GM23338 (cell line): ENCODE results near the gene CHCT1.

Source experiments
- CREB1 ChIP-seq: fragments of 250-450 bp; sonication (Bioruptor Pico); IDR thresholded peaks from 2 replicates; pipeline ENCODE4 v1.5.0; 2020; ENCODE audit warnings: low read depth, mild to moderate bottlenecking, moderate library complexity
- EZH2 ChIP-seq: fragments of 200-600 bp; sonication (generic); IDR thresholded peaks from one replicate; pipeline ENCODE4 v1.8.0; 2017; ENCODE audit warnings: antibody characterized with exemption, mild to moderate bottlenecking, low read depth; ENCODE audit not compliant: unreplicated experiment
- EZH2phosphoT487 ChIP-seq: fragments of 200-600 bp; sonication (generic); IDR thresholded peaks from one replicate; pipeline ENCODE4 v1.8.1; 2018; ENCODE audit warnings: antibody characterized with exemption; ENCODE audit not compliant: unreplicated experiment
- JUNB ChIP-seq: IDR thresholded peaks from one replicate; pipeline ENCODE4 v1.6.1; 2016; ENCODE audit warnings: antibody characterized with exemption; ENCODE audit not compliant: unreplicated experiment
- NANOG ChIP-seq: IDR thresholded peaks from 2 replicates; pipeline ENCODE4 v1.6.1; 2016; ENCODE audit warnings: antibody characterized with exemption, borderline replicate concordance
- POLR2AphosphoS5 ChIP-seq: IDR thresholded peaks from 2 replicates; pipeline ENCODE4 v1.6.1; 2016; ENCODE audit warnings: antibody characterized with exemption, low read depth
- STAT1 ChIP-seq: IDR thresholded peaks from one replicate; pipeline ENCODE4 v1.6.1; 2016; ENCODE audit warnings: antibody characterized with exemption; ENCODE audit not compliant: unreplicated experiment
- ZNF114 ChIP-seq: fragments of 250-450 bp; sonication (Bioruptor Pico); IDR thresholded peaks from 2 replicates; pipeline ENCODE4 v1.5.0; 2020; ENCODE audit warnings: mild to moderate bottlenecking, moderate library complexity
- ZNF331 ChIP-seq: fragments of 250-450 bp; sonication (Bioruptor Pico); IDR thresholded peaks from 2 replicates; pipeline ENCODE4 v1.5.0; 2020; ENCODE audit warnings: low read depth, mild to moderate bottlenecking, moderate library complexity
- TF ChIP-seq, protein P1 (sequence below), 2 experiments: fragments of 200-600 bp in 1 of 2; sonication (generic) in 1 of 2; conservative IDR thresholded peaks; 2 replicates each; pipeline versions ENCODE4 v1.5.1 to v1.6.1; 2016 to 2017; ENCODE audit warnings: antibody characterized with exemption in 2 of 2, low read depth in 2 of 2, mild to moderate bottlenecking in 2 of 2, moderate library complexity in 1 of 2
- TF ChIP-seq, protein P2 (sequence below): IDR thresholded peaks from one replicate; pipeline ENCODE4 v1.6.1; 2018; ENCODE audit warnings: antibody characterized with exemption; ENCODE audit not compliant: unreplicated experiment
- TF ChIP-seq, protein P3 (sequence below): fragments of 250-450 bp; sonication (Bioruptor Pico); IDR thresholded peaks from 2 replicates; pipeline ENCODE4 v1.5.0; 2020; ENCODE audit warnings: mild to moderate bottlenecking, moderate library complexity
- TF ChIP-seq, protein P4 (sequence below): IDR thresholded peaks from 2 replicates; pipeline ENCODE4 v1.6.1; 2016; ENCODE audit warnings: antibody characterized with exemption

DNA sequence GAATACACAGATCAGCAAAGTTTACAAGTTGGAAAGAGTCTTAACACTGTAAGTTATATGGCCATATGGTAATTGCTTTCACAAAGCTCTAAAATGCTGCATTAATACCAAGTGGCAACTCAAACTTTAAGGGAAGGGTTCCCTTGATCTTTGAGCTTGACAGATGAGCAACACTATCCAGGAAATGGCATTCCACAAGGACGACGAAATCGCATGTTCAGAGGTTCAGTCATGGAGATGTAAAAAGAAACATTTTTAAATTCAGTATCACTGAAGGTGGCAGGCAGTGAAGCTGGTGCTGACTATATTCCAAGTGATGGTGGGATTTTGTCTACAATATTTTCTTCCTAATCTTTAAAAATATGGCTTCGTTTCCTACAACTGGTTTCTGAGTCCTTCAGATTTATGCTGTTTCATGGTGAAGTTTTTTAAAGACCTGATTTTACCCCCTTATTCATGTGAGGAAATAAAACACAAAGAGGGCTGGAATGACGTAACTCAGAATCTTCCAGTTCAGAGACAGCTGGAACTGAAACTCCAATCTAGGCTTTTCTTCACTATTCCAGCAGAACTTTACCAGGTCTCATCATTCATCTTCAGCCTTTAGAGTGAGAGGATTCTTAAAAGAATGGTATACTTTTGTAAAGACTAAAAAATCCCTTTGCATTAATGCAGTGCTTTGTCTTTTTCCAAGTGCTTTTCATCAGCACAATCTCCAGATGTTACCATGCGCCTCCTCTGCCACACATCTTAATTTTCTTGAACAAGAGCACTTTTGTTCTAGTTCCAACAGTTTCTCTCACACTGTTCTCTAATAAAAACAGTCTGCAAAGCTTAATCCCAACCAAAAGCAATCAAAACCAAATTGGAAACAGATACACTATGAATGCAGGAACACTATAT is 20.2 kb downstream of the CHCT1 start:
- TF ChIP-seq, protein P1, sequence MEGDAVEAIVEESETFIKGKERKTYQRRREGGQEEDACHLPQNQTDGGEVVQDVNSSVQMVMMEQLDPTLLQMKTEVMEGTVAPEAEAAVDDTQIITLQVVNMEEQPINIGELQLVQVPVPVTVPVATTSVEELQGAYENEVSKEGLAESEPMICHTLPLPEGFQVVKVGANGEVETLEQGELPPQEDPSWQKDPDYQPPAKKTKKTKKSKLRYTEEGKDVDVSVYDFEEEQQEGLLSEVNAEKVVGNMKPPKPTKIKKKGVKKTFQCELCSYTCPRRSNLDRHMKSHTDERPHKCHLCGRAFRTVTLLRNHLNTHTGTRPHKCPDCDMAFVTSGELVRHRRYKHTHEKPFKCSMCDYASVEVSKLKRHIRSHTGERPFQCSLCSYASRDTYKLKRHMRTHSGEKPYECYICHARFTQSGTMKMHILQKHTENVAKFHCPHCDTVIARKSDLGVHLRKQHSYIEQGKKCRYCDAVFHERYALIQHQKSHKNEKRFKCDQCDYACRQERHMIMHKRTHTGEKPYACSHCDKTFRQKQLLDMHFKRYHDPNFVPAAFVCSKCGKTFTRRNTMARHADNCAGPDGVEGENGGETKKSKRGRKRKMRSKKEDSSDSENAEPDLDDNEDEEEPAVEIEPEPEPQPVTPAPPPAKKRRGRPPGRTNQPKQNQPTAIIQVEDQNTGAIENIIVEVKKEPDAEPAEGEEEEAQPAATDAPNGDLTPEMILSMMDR (conservative IDR thresholded peaks at IDR 0.05; ENCODE audit: low read depth in 2 of 2): no peak
- TF ChIP-seq EZH2 (no peak), ZNF331 (CRISPR knock-in tag) (no peak), POLR2AphosphoS5 (no peak), EZH2phosphoT487 (no peak), NANOG (no peak), JUNB (no peak), CREB1 (CRISPR knock-in tag) (no peak), ZNF114 (CRISPR knock-in tag) (no peak), STAT1 (no peak)
- TF ChIP-seq, protein P2, sequence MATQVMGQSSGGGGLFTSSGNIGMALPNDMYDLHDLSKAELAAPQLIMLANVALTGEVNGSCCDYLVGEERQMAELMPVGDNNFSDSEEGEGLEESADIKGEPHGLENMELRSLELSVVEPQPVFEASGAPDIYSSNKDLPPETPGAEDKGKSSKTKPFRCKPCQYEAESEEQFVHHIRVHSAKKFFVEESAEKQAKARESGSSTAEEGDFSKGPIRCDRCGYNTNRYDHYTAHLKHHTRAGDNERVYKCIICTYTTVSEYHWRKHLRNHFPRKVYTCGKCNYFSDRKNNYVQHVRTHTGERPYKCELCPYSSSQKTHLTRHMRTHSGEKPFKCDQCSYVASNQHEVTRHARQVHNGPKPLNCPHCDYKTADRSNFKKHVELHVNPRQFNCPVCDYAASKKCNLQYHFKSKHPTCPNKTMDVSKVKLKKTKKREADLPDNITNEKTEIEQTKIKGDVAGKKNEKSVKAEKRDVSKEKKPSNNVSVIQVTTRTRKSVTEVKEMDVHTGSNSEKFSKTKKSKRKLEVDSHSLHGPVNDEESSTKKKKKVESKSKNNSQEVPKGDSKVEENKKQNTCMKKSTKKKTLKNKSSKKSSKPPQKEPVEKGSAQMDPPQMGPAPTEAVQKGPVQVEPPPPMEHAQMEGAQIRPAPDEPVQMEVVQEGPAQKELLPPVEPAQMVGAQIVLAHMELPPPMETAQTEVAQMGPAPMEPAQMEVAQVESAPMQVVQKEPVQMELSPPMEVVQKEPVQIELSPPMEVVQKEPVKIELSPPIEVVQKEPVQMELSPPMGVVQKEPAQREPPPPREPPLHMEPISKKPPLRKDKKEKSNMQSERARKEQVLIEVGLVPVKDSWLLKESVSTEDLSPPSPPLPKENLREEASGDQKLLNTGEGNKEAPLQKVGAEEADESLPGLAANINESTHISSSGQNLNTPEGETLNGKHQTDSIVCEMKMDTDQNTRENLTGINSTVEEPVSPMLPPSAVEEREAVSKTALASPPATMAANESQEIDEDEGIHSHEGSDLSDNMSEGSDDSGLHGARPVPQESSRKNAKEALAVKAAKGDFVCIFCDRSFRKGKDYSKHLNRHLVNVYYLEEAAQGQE: no peak
- TF ChIP-seq, protein P3, sequence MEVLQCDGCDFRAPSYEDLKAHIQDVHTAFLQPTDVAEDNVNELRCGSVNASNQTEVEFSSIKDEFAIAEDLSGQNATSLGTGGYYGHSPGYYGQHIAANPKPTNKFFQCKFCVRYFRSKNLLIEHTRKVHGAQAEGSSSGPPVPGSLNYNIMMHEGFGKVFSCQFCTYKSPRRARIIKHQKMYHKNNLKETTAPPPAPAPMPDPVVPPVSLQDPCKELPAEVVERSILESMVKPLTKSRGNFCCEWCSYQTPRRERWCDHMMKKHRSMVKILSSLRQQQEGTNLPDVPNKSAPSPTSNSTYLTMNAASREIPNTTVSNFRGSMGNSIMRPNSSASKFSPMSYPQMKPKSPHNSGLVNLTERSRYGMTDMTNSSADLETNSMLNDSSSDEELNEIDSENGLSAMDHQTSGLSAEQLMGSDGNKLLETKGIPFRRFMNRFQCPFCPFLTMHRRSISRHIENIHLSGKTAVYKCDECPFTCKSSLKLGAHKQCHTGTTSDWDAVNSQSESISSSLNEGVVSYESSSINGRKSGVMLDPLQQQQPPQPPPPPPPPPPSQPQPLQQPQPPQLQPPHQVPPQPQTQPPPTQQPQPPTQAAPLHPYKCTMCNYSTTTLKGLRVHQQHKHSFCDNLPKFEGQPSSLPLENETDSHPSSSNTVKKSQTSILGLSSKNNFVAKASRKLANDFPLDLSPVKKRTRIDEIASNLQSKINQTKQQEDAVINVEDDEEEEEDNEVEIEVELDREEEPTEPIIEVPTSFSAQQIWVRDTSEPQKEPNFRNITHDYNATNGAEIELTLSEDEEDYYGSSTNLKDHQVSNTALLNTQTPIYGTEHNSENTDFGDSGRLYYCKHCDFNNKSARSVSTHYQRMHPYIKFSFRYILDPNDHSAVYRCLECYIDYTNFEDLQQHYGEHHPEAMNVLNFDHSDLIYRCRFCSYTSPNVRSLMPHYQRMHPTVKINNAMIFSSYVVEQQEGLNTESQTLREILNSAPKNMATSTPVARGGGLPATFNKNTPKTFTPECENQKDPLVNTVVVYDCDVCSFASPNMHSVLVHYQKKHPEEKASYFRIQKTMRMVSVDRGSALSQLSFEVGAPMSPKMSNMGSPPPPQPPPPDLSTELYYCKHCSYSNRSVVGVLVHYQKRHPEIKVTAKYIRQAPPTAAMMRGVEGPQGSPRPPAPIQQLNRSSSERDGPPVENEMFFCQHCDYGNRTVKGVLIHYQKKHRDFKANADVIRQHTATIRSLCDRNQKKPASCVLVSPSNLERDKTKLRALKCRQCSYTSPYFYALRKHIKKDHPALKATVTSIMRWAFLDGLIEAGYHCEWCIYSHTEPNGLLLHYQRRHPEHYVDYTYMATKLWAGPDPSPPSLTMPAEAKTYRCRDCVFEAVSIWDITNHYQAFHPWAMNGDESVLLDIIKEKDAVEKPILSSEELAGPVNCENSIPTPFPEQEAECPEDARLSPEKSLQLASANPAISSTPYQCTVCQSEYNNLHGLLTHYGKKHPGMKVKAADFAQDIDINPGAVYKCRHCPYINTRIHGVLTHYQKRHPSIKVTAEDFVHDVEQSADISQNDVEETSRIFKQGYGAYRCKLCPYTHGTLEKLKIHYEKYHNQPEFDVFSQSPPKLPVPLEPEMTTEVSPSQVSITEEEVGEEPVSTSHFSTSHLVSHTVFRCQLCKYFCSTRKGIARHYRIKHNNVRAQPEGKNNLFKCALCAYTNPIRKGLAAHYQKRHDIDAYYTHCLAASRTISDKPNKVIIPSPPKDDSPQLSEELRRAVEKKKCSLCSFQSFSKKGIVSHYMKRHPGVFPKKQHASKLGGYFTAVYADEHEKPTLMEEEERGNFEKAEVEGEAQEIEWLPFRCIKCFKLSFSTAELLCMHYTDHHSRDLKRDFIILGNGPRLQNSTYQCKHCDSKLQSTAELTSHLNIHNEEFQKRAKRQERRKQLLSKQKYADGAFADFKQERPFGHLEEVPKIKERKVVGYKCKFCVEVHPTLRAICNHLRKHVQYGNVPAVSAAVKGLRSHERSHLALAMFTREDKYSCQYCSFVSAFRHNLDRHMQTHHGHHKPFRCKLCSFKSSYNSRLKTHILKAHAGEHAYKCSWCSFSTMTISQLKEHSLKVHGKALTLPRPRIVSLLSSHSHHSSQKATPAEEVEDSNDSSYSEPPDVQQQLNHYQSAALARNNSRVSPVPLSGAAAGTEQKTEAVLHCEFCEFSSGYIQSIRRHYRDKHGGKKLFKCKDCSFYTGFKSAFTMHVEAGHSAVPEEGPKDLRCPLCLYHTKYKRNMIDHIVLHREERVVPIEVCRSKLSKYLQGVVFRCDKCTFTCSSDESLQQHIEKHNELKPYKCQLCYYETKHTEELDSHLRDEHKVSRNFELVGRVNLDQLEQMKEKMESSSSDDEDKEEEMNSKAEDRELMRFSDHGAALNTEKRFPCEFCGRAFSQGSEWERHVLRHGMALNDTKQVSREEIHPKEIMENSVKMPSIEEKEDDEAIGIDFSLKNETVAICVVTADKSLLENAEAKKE (CRISPR knock-in tag): no peak
- TF ChIP-seq, protein P4, sequence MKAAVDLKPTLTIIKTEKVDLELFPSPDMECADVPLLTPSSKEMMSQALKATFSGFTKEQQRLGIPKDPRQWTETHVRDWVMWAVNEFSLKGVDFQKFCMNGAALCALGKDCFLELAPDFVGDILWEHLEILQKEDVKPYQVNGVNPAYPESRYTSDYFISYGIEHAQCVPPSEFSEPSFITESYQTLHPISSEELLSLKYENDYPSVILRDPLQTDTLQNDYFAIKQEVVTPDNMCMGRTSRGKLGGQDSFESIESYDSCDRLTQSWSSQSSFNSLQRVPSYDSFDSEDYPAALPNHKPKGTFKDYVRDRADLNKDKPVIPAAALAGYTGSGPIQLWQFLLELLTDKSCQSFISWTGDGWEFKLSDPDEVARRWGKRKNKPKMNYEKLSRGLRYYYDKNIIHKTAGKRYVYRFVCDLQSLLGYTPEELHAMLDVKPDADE: no peak
